NCI-H2196 (cell line): ENCODE measurements around the gene GAS2.

Source experiments
- DNase-seq: peaks from one replicate; lab custom pipeline; 2025; ENCODE audit not compliant: unreplicated experiment; lab: John Stamatoyannopoulos, UW

GAS2 gene

DNA sequence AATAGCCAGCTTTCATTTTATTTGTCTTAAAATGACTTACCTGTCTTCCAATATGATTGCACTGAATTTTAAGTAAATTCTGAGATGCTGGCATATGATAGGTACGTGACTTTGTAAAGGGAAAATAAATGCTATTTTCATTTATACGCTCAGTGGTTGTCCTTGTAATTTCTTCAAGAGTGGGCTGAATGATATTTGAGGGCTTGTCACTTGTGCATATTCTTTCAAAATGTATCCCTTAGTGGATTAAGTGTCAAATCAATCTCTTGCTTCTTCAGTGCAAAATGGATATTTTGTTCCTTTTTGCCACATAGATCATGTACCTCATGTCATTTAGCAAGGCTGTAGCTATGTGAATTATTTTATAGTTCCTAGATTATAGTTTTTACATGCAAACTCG lies 56.9 kb downstream of the GAS2 start:
- DNase-seq, result no peak

- DNase-seq, result no peak
These were observed 58.7 kb downstream of the GAS2 start for GRCh38 chr11:22725079-22725478.

DNA sequence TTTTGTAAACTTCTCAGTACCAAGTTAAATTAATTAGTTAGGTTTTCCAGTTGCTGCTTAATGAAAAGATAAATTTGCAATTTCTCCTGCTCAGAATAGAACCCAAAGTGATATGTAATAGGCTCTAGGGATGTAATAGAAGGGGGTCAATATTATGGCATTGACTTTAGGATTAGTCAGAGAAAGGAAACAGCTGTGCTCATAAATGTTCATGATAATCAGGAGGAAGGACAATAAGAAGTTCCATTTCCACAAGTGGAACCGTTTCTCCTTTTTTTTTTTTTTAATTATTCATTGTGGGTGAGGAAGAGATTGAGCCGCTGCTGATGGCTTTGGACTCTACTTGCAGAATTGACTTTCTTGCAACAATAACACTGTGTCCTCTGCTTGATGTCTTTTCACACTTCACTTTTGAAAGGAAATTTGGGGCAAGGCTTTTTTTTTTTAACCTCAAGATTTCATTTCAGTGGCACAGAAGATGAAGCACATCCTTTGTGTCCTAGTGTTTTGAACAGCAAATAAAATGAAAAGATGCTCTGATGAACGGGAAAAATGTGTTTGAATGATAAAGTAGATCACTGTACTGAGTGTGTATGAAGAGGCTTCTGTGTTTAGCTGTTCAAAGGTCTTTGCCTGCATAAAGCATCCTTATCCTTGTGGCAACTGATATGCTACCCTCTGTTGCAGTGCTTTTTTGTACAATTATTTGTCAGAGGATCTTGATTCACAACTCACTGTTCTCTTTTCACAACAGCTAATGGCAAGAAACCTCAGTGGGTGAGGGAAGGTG lies 62.4 kb downstream of the GAS2 start:
- no peak for DNase-seq

DNA sequence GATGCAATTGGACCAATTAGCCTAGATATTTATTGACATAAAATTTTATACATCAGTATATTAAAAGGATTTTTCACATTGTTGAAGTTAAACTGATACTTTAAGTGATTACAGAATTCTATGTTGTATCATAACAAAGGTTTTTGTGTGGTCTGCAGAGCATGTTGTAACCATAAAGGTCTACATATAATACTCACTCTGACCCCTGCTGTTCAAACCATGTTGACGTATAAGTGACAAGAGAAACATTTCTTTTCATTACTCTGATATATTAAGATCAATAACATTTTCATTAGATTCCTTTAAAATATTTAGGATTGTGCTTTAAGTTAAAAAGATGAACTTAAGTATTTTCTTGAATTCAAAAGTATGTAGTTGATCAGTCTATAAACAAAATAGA lies 63.9 kb downstream of the GAS2 start:
- DNase-seq, result no peak

DNA sequence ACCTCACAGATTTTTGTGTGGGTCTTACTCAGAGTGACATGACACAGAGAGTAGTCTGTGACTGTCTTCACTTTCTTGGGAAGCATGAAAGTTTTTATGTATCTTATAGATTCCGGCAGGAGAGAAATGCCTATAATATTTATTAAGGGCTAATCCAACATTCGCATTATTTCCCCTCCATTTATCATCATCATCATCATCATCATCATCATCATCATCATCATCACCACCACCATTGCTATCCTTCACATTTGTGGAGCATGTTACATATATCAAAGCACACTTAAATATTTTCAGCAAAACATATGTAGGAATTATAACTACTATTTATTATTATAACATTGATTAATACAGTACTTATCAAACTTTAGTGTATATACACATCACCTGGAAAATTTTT lies 66.2 kb downstream of the GAS2 start:
- no peak for DNase-seq

GRCh38 chr11:22733475-22734248 lies 67.3 kb downstream of the GAS2 start:
- DNase-seq, result no peak

- no peak for DNase-seq
These were observed 68.4 kb downstream of the GAS2 start for GRCh38 chr11:22734628-22735345.

DNA sequence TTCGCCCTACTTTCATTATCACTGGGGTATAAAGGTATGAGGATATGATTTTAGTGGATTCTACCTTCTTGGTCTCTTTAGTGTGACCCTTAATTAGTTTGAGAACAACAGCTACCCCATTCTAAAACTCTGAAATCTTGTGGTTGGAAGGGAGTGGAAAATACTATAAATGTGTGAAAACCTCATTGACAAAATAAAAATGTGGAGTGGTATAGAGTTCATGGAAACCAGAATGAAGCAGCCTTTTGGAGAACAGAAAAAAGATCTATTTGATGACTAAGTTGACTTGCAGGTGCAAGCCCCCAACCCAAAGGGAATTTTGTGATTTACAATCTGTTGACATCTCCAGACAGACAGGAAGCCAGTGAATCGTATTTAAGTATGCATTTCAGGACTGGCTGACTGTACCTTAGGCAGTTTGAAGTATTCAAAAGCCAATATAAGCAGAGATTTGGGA lies 75.8 kb downstream of the GAS2 start:
- no peak for DNase-seq

GRCh38 chr11:22749536-22749935 lies 83.1 kb downstream of the GAS2 start:
- no peak for DNase-seq

DNA sequence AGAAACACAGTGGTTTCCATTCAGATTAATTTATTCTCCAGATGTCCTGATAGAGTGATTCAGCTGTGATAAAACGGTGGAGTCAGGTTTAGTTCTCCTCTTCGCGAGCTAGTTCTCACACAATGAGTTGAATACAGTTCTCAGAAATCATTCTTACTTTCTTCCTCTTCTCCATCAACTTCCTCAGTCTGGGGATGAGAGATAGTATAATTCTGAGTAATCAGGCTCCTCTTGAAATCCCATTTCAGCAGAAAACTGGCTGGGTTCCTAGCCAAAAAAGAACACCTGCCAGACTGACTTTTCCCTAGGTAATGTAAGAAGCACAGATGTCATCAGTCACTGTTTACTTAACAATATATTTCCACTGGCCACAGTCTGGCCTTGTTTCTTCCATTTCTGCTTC lies 86.5 kb downstream of the GAS2 start:
- no peak for DNase-seq

GRCh38 chr11:22753416-22753815 lies 87.0 kb downstream of the GAS2 start:
- DNase-seq, result no peak

DNA sequence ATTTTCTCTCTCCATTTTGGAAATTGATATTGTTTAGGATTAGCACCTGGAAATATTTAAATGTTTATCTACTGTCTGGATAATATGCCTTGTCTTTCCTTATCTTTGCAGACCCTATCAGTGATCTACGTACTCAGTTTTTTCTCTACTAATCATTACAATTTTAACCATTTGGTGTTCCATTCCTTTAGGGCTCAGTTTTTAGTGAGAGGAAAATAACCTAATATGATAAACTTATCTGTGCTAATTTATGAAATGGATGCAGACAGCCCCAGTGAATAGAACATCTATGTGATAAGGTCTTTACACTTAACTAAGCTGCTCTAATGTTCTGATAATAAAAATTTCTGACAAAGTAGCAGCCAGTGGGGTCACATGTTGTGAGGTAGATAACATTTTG lies 94.7 kb downstream of the GAS2 start:
- DNase-seq, result no peak

GRCh38 chr11:22763166-22763565 lies 96.8 kb downstream of the GAS2 start:
- no peak for DNase-seq

GRCh38 chr11:22764735-22765134 lies 98.3 kb downstream of the GAS2 start:
- DNase-seq, result no peak

DNA sequence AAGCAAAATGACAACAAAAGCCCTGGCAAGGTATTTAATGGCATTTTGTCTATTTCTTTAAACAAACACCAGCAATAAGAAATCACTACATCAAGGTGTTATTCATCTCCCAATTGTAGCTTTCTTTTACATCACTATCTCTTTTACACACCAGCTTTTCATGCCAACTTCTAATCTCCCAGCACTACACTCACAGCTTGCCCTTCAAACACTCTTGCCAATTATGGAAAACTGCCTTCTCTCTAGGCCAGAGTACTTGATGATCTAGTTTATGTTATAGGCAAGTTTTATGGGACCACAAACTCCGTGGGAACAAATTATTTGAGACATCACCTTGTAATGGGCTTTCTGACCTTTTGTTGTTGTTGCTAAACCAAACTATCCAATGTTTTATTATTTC lies 101.9 kb downstream of the GAS2 start:
- DNase-seq, result no peak

GRCh38 chr11:22769081-22769480 lies 102.7 kb downstream of the GAS2 start:
- no peak for DNase-seq

DNA sequence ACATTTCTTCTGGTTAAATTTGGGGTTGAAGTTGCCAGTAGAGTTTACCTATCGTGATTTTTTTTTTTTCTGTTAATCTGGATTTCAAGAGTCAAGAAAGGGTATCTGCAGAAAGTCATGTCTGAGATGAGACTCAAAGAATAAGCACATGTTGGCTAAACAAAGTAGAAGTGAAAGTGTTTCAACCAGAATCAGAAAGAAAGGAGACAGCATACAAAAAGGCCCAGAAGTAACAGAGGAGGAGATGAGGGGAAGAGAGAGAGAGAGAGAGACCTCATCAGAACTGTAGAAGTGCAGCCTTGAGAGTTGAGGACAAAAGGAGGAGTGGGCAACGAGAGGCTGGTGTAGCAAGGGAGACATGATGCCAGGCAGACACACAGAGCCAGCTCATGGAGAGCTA lies 108.3 kb downstream of the GAS2 start:
- DNase-seq, result no peak

GRCh38 chr11:22775248-22775647 lies 108.8 kb downstream of the GAS2 start:
- no peak for DNase-seq

- DNase-seq, result no peak
These were observed 112.2 kb downstream of the GAS2 start for GRCh38 chr11:22778642-22779041.

GRCh38 chr11:22779850-22780249 lies 113.4 kb downstream of the GAS2 start:
- DNase-seq, result no peak

- DNase-seq, result no peak
These were observed 114.7 kb downstream of the GAS2 start for GRCh38 chr11:22780952-22781593.
